Upper lobe of left lung (tissue), 4 donors: Measurements from ENCODE around the gene AHNAK.

Experiments
- POLR2AphosphoS5 ChIP-seq, 2 donors: sonication (generic); formaldehyde crosslinking; IDR thresholded peaks; one replicate each; pipeline ENCODE4 v1.5.1; 2017; ENCODE audit warnings: antibody characterized with exemption in 2 of 2
- TF ChIP-seq, protein P1 (sequence below), 6 experiments: fragments of 450-650 bp in 4 of 6; fragments of 200-600 bp in 2 of 6; sonication (generic) in 2 of 6; IDR thresholded peaks; one replicate each; pipeline ENCODE4 v1.5.1; 2016 to 2019; ENCODE audit warnings: antibody characterized with exemption in 6 of 6

DNA sequence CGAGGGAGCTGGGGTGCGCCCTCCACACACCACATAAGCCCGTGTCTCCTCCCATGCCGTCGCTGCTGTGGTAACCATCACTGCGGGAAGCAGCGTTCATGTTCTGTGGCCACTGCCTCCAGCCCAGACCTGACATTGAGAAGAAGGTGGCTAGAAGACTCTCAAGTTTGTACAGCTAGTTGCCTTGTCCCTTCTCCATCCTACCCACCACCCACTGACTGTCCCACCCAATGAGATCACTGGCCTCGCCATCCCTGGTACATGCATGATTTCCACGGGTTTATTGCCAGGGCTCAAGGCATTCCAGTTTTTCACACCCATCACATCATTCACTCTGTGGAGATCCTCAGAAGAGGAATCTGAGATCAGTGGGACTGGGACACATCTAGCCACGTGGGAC is 33.0 kb downstream of the AHNAK start:
- TF ChIP-seq, protein P1, sequence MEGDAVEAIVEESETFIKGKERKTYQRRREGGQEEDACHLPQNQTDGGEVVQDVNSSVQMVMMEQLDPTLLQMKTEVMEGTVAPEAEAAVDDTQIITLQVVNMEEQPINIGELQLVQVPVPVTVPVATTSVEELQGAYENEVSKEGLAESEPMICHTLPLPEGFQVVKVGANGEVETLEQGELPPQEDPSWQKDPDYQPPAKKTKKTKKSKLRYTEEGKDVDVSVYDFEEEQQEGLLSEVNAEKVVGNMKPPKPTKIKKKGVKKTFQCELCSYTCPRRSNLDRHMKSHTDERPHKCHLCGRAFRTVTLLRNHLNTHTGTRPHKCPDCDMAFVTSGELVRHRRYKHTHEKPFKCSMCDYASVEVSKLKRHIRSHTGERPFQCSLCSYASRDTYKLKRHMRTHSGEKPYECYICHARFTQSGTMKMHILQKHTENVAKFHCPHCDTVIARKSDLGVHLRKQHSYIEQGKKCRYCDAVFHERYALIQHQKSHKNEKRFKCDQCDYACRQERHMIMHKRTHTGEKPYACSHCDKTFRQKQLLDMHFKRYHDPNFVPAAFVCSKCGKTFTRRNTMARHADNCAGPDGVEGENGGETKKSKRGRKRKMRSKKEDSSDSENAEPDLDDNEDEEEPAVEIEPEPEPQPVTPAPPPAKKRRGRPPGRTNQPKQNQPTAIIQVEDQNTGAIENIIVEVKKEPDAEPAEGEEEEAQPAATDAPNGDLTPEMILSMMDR (IDR thresholded peaks at IDR 0.05), result no peak
- no peak for TF ChIP-seq POLR2AphosphoS5 (IDR thresholded peaks at IDR 0.05)
